Uterus (tissue), 4 donors: ENCODE measurements around the gene SLC22A5. TPM values are rescaled to one million over a fixed set of nuclear protein-coding genes. Genes with fewer than 3 reads are reported as not detected.

ENCODE experiments used
- DNase-seq, 2 donors: peaks; one replicate each; pipeline ENCODE4 v3.0.0-alpha.2; 2019 to 2020
- H3K27ac ChIP-seq, 2 donors: fragments of 200-600 bp; sonication (generic); 1 replicate in 1 of 2; 2 replicates in 1 of 2; pipeline ENCODE4 v1.5.1; 2016 to 2018
- H3K27me3 ChIP-seq, 2 donors: fragments of 200-600 bp; sonication (generic); one replicate each; pipeline ENCODE4 v1.5.1; 2018 to 2019; ENCODE audit warnings: control low read depth in 1 of 2
- H3K36me3 ChIP-seq, 2 donors: fragments of 200-600 bp; sonication (generic); one replicate each; pipeline ENCODE4 v1.5.1; 2019; ENCODE audit warnings: control low read depth in 1 of 2
- H3K4me1 ChIP-seq, 2 donors: fragments of 200-600 bp; sonication (generic); one replicate each; pipeline ENCODE4 v1.5.1; 2018 to 2019; ENCODE audit warnings: control low read depth in 1 of 2
- H3K4me3 ChIP-seq, 2 donors: fragments of 200-600 bp; sonication (generic); 1 replicate in 1 of 2; 2 replicates in 1 of 2; pipeline ENCODE4 v1.5.1; 2018 to 2019; ENCODE audit warnings: mild to moderate bottlenecking in 1 of 2
- H3K9me3 ChIP-seq, 2 donors: fragments of 200-600 bp; sonication (generic); one replicate each; pipeline ENCODE4 v1.5.1; 2019; ENCODE audit warnings: control low read depth in 1 of 2
- POLR2A ChIP-seq, 2 donors: fragments of 450-650 bp; IDR thresholded peaks; one replicate each; pipeline ENCODE4 v1.6.1; 2016; ENCODE audit warnings: antibody characterized with exemption in 2 of 2, mild to moderate bottlenecking in 1 of 2, moderate library complexity in 1 of 2
- intact Hi-C: fragments of 100-400 bp; cut with DNase I; formaldehyde crosslinking; loops from one replicate; pipeline ENCODE4 v1.15.1; 2023; ENCODE audit warnings: low total_unique reads
- total RNA-seq, 4 donors: library from RNA; depleted of rRNA in 3 of 4; stranded (reverse); fragments of >200 nt in 3 of 4; gene quantifications; one replicate each; pipeline versions ENCODE4 v1.1.0 to v1.2.4, GENCODE V29; 2014 to 2023
- TF ChIP-seq, protein P1 (sequence below), 4 experiments: fragments of 200-600 bp in 2 of 4; fragments of 450-650 bp in 2 of 4; sonication (generic) in 2 of 4; IDR thresholded peaks; one replicate each; pipeline ENCODE4 v1.5.1; 2016 to 2019; ENCODE audit warnings: antibody characterized with exemption in 4 of 4, mild to moderate bottlenecking in 2 of 4, moderate library complexity in 1 of 4
- donor health status: DM: yes; HTN: yes; CAD: no.

The SLC22A5 gene
- total RNA-seq, 4 donors from 2014 or later = 2.0 to 18.9 (median 10.0) TPM

GRCh38 chr5:132381614-132382013, 12.1 kb downstream of the SLC22A5 start:
- Histone ChIP-seq H3K4me1 (peaks cover under 1 to 11% of the 10 kb centered on the region in 2 donors), H3K27me3 (no peaks in the 10 kb centered on the region), H3K4me3 (no peak overlapping the region), H3K9me3 (no peaks in the 10 kb centered on the region), H3K27ac (no peak overlapping the region), H3K36me3 (no peaks in the 10 kb centered on the region)
- TF ChIP-seq POLR2A (IDR thresholded peaks at IDR 0.05) = no peak
- TF ChIP-seq, protein P1, sequence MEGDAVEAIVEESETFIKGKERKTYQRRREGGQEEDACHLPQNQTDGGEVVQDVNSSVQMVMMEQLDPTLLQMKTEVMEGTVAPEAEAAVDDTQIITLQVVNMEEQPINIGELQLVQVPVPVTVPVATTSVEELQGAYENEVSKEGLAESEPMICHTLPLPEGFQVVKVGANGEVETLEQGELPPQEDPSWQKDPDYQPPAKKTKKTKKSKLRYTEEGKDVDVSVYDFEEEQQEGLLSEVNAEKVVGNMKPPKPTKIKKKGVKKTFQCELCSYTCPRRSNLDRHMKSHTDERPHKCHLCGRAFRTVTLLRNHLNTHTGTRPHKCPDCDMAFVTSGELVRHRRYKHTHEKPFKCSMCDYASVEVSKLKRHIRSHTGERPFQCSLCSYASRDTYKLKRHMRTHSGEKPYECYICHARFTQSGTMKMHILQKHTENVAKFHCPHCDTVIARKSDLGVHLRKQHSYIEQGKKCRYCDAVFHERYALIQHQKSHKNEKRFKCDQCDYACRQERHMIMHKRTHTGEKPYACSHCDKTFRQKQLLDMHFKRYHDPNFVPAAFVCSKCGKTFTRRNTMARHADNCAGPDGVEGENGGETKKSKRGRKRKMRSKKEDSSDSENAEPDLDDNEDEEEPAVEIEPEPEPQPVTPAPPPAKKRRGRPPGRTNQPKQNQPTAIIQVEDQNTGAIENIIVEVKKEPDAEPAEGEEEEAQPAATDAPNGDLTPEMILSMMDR (IDR thresholded peaks at IDR 0.05) = no peak
- DNase-seq = no peak
- intact Hi-C loops = no loop called here

DNA sequence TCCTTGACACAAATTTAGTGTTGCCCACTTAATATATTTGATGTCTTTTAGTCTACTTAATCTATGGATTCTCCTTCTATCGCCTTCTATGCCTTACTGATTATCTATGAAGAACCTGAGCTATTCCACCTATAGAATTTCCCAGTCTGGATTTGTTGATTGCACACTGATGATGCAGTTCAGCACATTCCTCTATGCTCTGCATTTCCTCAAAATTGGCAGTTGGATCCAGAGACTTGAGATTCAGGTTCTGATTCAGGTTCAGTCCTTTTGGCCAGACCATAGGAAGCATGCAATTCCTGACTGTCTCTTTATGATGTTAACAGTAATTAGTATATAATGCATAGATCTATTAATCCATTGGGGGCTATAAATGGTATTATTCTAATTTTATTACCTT, 13.8 kb downstream of the SLC22A5 start:
- Histone ChIP-seq H3K27ac (no peak overlapping the region), H3K36me3 (no peaks in the 10 kb centered on the region), H3K4me3 (no peak overlapping the region), H3K9me3 (no peaks in the 10 kb centered on the region), H3K27me3 (no peaks in the 10 kb centered on the region), H3K4me1 (peaks cover 9 to 20% of the 10 kb centered on the region in 2 donors)
- no peak for DNase-seq
- intact Hi-C loops = no loop called here
- TF ChIP-seq, protein P1 (IDR thresholded peaks at IDR 0.05) = no peak
- no peak for TF ChIP-seq POLR2A (IDR thresholded peaks at IDR 0.05)

GRCh38 chr5:132383984-132384383, 14.5 kb downstream of the SLC22A5 start:
- H3K9me3 ChIP-seq = no peaks in the 10 kb centered on the region
- no peaks in the 10 kb centered on the region for H3K36me3 ChIP-seq
- no peak overlapping the region for H3K4me3 ChIP-seq
- intact Hi-C loops = no loop called here
- DNase-seq = no peak
- no peaks in the 10 kb centered on the region for H3K27me3 ChIP-seq
- peaks cover 9 to 20% of the 10 kb centered on the region in 2 donors for H3K4me1 ChIP-seq
- TF ChIP-seq, protein P1 (IDR thresholded peaks at IDR 0.05) = no peak
- no peak for TF ChIP-seq POLR2A (IDR thresholded peaks at IDR 0.05)
- no peak overlapping the region for H3K27ac ChIP-seq

DNA sequence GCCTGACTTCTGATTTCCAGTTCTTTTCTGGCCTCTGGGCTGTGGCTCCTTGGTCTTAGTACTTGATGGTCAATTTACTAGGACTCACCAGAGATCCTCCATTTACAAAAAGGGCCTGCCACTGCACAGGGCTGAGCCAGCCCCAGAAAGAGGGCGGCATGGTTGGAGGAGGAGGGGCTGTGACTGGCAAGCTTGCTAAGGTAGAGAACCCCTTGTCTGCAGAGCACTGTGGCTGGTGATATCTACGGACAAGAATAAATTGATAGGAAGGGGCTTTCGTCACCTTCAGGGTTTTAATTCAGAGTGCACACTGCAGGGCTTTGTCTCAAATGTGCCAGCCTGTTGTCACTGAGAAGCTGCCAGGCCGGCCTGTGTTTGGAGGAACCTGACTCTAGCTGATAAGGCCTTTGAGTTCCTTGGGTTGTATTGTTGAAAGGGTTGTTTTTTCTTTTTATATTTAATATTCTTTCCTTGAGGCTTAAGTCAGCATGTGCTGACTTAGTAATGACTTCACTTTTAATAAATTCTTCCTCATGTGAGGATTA, 15.1 kb downstream of the SLC22A5 start:
- peaks cover 15 to 20% of the 10 kb centered on the region in 2 donors for H3K4me1 ChIP-seq
- no peaks in the 10 kb centered on the region for H3K27me3 ChIP-seq
- DNase-seq = no peak
- H3K36me3 ChIP-seq = no peaks in the 10 kb centered on the region
- H3K4me3 ChIP-seq = no peak overlapping the region
- H3K9me3 ChIP-seq = no peaks in the 10 kb centered on the region
- H3K27ac ChIP-seq = peak overlapping the region in 1 of 2 donors; percentile 91
- TF ChIP-seq POLR2A (IDR thresholded peaks at IDR 0.05) = no peak
- TF ChIP-seq, protein P1 (IDR thresholded peaks at IDR 0.05) = no peak
- intact Hi-C loops = no loop called here

DNA sequence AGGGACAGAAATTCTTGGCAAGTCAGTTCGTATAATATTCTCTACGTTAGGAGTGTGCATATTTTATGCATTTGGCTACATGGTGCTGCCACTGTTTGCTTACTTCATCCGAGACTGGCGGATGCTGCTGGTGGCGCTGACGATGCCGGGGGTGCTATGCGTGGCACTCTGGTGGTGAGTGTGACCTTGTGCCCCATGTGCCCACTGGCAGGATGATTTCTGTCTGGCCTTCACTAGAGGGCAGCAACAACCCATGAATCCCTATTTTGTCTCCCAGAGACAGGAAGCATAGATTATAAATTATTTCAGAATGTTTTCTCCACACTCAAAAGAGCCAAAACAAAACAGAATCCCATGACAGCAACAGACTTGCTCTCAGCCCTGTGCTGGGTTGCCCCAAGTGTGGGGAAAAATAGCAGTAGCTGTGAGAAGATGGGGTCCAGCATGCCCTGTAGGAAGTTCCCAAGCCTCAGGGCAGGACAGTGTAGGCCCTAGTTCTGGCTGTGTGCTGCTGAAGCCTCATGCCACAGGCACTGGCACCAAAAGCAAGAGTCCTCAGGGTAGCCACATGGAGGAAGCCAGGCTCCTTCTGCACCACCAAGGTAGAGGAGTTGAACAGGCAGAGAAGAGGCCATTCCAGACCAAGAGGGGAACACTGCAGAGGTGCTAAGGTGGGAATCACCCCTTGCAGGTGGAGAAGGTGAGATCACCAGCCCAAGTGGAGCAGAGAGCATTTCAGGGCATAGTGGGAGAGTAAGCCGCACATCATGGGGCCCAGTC, 16.0 kb downstream of the SLC22A5 start:
- peak overlapping the region; percentile 91 to 92 for H3K27ac ChIP-seq

More for the DNA sequence above, 16.0 kb downstream of the SLC22A5 start:
- Histone ChIP-seq H3K27me3 (no peaks in the 10 kb centered on the region), H3K36me3 (no peaks in the 10 kb centered on the region), H3K4me3 (no peak overlapping the region), H3K4me1 (peaks cover 19 to 20% of the 10 kb centered on the region in 2 donors), H3K9me3 (no peaks in the 10 kb centered on the region)
- intact Hi-C loops = no loop called here
- TF ChIP-seq, protein P1 (IDR thresholded peaks at IDR 0.05) = peak; percentile 65 to 82 (median 76)
- no peak for TF ChIP-seq POLR2A (IDR thresholded peaks at IDR 0.05)
- DNase-seq = peak; percentile 46 to 62
